Jurkat, Clone E6-1 (cell line): Measurements from ENCODE around the gene BBOX1.

Experiments
- DNase-seq: peaks from one replicate; pipeline ENCODE4 v3.0.0-alpha.2; 2011; ENCODE audit warnings: low read depth, low spot score
- H3K4me3 ChIP-seq: 2 replicates; pipeline ENCODE4 v1.5.1; 2011; ENCODE audit warnings: mild to moderate bottlenecking, low read length, control low read depth, moderate library complexity

Gene BBOX1

GRCh38 chr11:27022659-27023251, 17.9 kb upstream of the BBOX1 start:
- H3K4me3 ChIP-seq, result no peak overlapping the region
- no peak for DNase-seq

GRCh38 chr11:27024865-27025264, 15.8 kb upstream of the BBOX1 start:
- no peak overlapping the region for H3K4me3 ChIP-seq
- DNase-seq, result no peak

GRCh38 chr11:27025312-27025955, 15.2 kb upstream of the BBOX1 start:
- DNase-seq, result no peak

GRCh38 chr11:27025957-27026733, 14.5 kb upstream of the BBOX1 start:
- DNase-seq, result no peak
- no peak overlapping the region for H3K4me3 ChIP-seq

More at GRCh38 chr11:27025312-27025955, 15.2 kb upstream of the BBOX1 start:
- H3K4me3 ChIP-seq, result no peak overlapping the region

GRCh38 chr11:27028561-27028965, 12.1 kb upstream of the BBOX1 start:
- H3K4me3 ChIP-seq, result no peak overlapping the region
- DNase-seq, result no peak

GRCh38 chr11:27029966-27030365, 10.6 kb upstream of the BBOX1 start:
- no peak for DNase-seq
- no peak overlapping the region for H3K4me3 ChIP-seq

GRCh38 chr11:27031754-27032153, 8.9 kb upstream of the BBOX1 start:
- DNase-seq, result no peak
- no peak overlapping the region for H3K4me3 ChIP-seq

DNA sequence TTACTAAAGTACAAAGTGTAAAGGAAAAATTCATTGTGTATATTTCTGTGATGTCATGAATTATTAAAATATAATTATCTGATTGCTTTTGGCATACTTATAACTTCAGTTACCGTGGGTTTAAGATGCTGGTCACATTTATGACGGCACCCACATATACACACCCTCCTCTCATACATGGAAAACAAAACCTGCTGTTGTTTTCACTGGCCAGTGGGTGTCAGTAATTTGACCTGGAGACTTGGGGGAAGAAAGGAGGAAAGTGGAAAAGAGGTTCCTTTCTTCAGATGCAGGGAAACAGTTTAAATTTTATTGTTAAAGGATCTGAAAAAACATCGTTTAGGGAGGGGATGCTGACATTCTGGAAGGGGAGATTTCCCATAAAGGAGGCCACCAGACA, 742 bp upstream of the BBOX1 start:
- no peak overlapping the region for H3K4me3 ChIP-seq
- DNase-seq, result no peak

GRCh38 chr11:27041141-27041899, 705 bp downstream of the BBOX1 start:
- H3K4me3 ChIP-seq, result no peak overlapping the region
- DNase-seq, result no peak

DNA sequence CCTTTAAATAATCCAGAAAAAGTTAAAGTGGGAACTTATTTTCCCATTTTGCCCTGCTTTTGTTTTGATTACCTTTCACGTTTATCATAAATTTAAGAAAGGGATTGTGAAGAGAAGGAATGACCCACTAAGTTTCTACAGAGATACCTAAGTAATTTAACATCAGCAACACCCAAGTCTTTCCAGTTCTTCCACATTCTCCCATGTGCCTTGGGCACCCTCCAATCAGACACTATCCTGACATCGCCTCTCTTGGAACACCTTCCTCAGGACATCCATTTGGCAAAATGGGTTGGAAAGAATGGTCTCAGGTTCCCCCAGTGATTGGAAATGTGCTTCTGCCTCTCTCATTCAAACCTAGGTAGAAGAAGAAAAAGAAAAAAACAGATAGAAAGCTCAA, 6.3 kb downstream of the BBOX1 start:
- H3K4me3 ChIP-seq, result no peak overlapping the region
- DNase-seq, result no peak

DNA sequence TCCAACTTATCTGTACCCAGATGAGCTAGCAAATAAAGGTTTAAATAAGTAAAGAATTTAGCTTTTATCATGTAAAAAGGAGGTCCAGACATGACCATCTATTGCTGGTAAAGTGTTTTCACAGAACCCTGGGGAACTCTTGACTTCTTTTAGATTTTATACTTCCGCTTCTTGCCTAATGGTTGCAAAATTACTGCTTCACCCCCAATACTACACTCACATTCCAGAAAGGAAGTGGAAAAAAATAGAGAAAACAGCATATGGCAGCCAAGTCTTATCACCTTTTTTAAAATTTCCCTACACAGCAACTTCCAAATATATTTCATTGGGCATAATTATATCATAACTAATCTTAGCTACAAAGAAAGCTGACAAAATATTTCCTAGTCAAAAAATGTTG, 12.1 kb downstream of the BBOX1 start:
- no peak for DNase-seq

DNA sequence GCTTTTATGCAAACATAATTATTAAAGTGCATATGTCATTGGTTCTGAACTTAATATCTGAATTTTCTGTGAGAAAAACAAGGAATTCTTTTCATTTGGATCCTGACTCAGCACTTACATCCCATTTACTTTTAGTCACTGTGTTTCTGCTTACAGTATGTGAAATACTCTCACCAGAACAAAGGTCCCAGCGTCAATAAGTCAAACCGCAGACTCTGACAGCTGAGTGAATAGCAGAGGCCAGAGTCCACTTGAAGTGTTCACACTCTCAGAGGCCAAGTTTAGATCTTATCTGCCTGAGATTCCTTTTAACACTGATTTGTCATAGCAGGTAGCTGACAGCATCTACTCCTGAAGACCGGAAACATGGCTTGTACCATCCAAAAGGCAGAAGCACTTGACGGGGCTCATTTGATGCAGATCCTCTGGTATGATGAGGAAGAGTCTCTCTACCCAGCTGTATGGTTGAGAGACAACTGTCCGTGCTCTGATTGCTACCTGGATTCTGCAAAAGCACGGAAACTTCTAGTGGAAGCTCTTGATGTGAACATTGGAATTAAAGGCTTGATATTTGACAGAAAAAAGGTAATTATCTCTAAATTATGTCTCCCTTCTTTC, 14.6 kb downstream of the BBOX1 start:
- no peak for DNase-seq
- no peak overlapping the region for H3K4me3 ChIP-seq

More for the DNA sequence above, 12.1 kb downstream of the BBOX1 start:
- no peak overlapping the region for H3K4me3 ChIP-seq

DNA sequence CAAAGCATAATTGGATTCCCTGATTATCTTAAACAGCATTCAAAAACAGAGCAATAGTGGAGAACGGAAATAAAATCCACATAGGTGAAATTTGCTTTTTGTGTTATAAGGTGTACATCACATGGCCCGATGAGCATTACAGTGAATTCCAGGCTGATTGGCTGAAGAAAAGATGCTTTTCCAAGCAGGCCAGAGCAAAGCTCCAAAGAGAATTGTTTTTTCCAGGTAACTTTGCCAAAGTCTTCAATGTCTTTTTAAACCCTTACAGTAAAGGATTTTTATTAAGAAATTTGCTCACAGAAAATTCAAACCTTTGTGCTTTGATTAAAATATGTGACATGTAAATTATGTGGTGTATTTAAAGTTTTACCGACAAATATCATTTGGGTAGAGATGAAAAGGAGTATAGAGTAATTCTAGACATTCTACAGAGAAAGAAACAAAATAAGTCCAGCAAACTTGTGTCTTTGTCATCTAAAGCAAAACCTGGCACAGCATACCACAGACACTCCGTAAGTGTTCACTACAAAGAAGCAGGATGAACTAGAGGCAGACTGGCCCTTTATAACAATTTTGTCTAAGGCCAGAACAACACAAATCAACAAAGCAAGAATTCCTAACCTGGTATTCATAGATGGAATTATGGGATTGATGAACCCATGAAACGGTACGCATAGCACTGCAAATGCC, 16.6 kb downstream of the BBOX1 start:
- no peak for DNase-seq
- H3K4me3 ChIP-seq, result no peak overlapping the region

DNA sequence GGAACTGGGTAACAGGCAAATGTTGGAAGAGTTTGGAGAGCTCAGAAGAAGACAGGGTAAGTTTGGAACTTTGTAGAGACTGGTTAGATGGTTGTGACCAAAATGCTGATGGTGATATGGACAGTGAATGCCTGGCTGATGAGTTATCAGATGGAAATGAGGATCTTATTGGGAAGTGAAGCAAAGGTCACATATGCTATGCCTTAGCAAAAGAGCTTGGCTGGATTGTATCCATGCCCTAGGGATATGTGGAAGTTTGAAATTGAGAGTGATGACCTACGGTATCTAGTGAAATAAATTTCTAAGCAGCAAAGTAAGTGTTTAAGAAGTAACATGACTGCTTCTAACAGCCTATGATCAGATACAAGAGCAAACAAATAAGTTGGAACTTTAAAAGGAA, 17.8 kb downstream of the BBOX1 start:
- DNase-seq, result no peak
- no peak overlapping the region for H3K4me3 ChIP-seq

GRCh38 chr11:27059431-27059830, 18.8 kb downstream of the BBOX1 start:
- DNase-seq, result no peak
- H3K4me3 ChIP-seq, result no peak overlapping the region

- no peak for DNase-seq
These were observed 20.3 kb downstream of the BBOX1 start for GRCh38 chr11:27060816-27061460.

DNA sequence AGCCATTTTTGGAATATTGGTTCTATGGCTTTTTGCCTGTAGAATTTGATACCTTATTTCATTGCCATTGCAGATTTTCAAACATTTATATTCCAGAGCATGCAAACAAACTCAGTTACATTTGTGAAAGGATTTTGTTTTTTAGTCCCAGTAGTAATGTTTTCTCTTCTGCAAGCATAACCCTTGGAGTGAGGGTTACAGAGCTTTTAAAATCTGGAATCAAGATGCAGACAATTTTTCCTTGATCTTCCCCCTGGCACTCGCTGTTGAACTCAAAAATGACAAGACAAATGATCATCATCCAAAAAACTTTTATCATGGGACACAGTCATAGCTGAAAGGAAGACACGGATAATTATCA, 20.8 kb downstream of the BBOX1 start:
- DNase-seq, result no peak
- no peak overlapping the region for H3K4me3 ChIP-seq

More at GRCh38 chr11:27060816-27061460, 20.3 kb downstream of the BBOX1 start:
- no peak overlapping the region for H3K4me3 ChIP-seq

DNA sequence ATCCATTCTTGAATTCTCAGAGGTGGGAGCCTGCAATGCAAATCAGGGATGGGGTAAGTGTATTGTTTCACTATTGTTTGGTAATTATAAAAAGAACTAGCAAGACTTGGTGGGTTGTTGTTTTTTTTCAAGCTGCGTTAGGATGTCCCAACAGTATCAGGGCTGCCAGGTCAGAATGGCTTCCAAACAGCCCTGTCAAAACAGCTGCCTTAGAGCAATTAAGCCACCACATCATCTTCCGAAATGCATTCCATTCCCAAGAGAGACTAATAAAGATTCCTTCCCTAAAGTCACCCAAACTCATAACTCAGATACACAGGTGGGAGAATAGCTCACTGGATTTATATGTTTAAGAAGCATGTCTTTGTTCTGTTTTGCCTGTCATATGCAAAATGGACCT, 23.5 kb downstream of the BBOX1 start:
- H3K4me3 ChIP-seq, result no peak overlapping the region
- DNase-seq, result no peak
